GM10847 (cell line): ENCODE results near the gene ZNF566.

ENCODE experiments used
- POLR2A ChIP-seq: IDR thresholded peaks from 2 replicates; pipeline ENCODE4 v1.6.1; 2011; ENCODE audit not compliant: insufficient read length; ENCODE audit errors: extremely low read depth

ZNF566 gene

DNA sequence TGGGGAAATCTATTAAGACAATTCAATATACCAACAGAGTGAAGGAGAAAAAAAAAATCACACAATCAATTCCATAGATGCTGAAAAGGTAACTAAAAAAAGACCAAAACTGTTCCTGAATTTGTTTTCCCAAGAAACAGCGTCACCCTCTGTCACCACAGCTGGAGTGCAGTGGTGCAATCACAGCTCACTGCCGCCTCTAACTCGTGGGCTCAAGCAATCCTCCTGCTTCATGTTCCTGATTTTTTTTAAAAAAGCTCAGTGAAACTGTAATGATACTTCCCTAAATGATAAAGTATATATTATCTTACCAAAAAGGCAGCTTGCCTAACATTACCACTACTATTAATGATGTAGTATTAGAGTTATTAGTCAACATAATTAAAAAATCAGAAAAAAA lies 90.8 kb downstream of the ZNF566 start:
- TF ChIP-seq POLR2A: no peak
